ENCODE data around the gene EIF4G3.

EIF4G3 gene

GRCh38 chr1:21161842-21162241 is 14.9 kb downstream of the EIF4G3 start:
- no peaks in the 10 kb centered on the region for H3K27me3 ChIP-seq (ENCODE audit: control insufficient read depth, insufficient read depth, low read length)
- peaks cover 44% of the 10 kb centered on the region for H3K79me2 ChIP-seq
- no peaks in the 10 kb centered on the region for H3K36me3 ChIP-seq (ENCODE audit: control insufficient read depth, insufficient read depth, low read length)
- H3K27ac ChIP-seq = no peak overlapping the region
- no peaks in the 10 kb centered on the region for H3K4me1 ChIP-seq
- H3K4me2 ChIP-seq (ENCODE audit: low read length) = no peak overlapping the region
- no peak overlapping the region for H2AFZ ChIP-seq
- H3K4me3 ChIP-seq (ENCODE audit: low read depth, low read length) = no peak overlapping the region
- no peak overlapping the region for H3K9ac ChIP-seq
- no peaks in the 10 kb centered on the region for H3K9me3 ChIP-seq (ENCODE audit: control insufficient read depth, low read length)
- TF ChIP-seq, protein P1, sequence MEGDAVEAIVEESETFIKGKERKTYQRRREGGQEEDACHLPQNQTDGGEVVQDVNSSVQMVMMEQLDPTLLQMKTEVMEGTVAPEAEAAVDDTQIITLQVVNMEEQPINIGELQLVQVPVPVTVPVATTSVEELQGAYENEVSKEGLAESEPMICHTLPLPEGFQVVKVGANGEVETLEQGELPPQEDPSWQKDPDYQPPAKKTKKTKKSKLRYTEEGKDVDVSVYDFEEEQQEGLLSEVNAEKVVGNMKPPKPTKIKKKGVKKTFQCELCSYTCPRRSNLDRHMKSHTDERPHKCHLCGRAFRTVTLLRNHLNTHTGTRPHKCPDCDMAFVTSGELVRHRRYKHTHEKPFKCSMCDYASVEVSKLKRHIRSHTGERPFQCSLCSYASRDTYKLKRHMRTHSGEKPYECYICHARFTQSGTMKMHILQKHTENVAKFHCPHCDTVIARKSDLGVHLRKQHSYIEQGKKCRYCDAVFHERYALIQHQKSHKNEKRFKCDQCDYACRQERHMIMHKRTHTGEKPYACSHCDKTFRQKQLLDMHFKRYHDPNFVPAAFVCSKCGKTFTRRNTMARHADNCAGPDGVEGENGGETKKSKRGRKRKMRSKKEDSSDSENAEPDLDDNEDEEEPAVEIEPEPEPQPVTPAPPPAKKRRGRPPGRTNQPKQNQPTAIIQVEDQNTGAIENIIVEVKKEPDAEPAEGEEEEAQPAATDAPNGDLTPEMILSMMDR (IDR thresholded peaks at IDR 0.05) = no peak

- Histone ChIP-seq H3K9me3 (ENCODE audit: control insufficient read depth, low read length) (no peaks in the 10 kb centered on the region), H3K79me2 (peaks cover 39% of the 10 kb centered on the region), H3K27me3 (ENCODE audit: control insufficient read depth, insufficient read depth, low read length) (no peaks in the 10 kb centered on the region), H3K36me3 (ENCODE audit: control insufficient read depth, insufficient read depth, low read length) (no peaks in the 10 kb centered on the region), H2AFZ (no peak overlapping the region), H3K4me3 (ENCODE audit: low read depth, low read length) (no peak overlapping the region), H3K27ac (no peak overlapping the region), H3K4me1 (no peaks in the 10 kb centered on the region), H3K4me2 (ENCODE audit: low read length) (no peak overlapping the region), H3K9ac (no peak overlapping the region)
- TF ChIP-seq, protein P1 (IDR thresholded peaks at IDR 0.05) = no peak
These were observed 16.4 kb downstream of the EIF4G3 start for GRCh38 chr1:21160263-21160796.

DNA sequence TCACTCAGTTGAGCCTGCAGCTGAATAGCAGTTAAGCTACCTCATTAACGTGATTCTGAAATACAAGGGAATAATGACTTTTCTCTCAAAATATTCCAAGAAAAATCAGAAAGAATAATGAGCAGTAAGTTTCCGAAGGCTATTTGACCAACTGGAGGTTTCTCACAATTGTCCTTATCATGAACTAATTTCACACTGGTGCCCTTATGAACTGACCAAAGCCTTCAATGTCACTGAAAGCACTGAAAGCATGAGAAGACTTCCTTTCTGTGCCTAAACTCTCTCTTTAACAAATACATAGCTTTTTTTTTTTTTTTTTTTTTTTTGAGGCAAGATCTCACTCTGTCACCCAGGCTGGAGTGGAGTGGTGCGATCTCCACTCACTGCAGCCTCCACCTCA is 18.8 kb downstream of the EIF4G3 start:
- H2AFZ ChIP-seq = no peak overlapping the region
- H3K27me3 ChIP-seq (ENCODE audit: control insufficient read depth, insufficient read depth, low read length) = no peaks in the 10 kb centered on the region
- H3K9me3 ChIP-seq (ENCODE audit: control insufficient read depth, low read length) = no peaks in the 10 kb centered on the region
- no peak overlapping the region for H3K4me2 ChIP-seq (ENCODE audit: low read length)
- H3K36me3 ChIP-seq (ENCODE audit: control insufficient read depth, insufficient read depth, low read length) = no peaks in the 10 kb centered on the region
- no peak overlapping the region for H3K27ac ChIP-seq
- H3K4me3 ChIP-seq (ENCODE audit: low read depth, low read length) = no peak overlapping the region
- TF ChIP-seq, protein P1 (IDR thresholded peaks at IDR 0.05) = no peak
- peaks cover 33% of the 10 kb centered on the region for H3K79me2 ChIP-seq
- H3K4me1 ChIP-seq = no peaks in the 10 kb centered on the region
- H3K9ac ChIP-seq = no peak overlapping the region

DNA sequence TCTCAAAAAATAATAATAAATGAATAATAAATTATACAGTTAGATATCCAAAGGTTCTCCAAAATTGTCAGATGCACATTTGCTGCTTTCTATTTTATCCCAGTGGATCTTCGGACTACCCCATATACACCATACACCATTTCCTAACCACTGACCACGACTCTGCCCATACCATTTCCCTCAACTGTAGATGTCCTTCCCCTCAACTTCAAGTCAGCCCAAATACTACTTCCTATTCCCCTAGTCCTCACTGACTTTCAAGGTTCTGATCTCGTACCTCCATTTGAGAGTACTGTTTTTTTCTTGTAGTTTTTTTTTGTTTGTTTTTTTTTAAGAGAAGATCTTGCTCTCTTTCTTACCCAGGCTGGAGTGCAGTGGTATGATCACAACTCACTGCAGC is 19.6 kb downstream of the EIF4G3 start:
- H3K27me3 ChIP-seq (ENCODE audit: control insufficient read depth, insufficient read depth, low read length) = no peaks in the 10 kb centered on the region
- no peak overlapping the region for H2AFZ ChIP-seq
- H3K4me2 ChIP-seq (ENCODE audit: low read length) = no peak overlapping the region
- TF ChIP-seq, protein P1 (IDR thresholded peaks at IDR 0.05) = no peak
- no peak overlapping the region for H3K27ac ChIP-seq
- no peaks in the 10 kb centered on the region for H3K4me1 ChIP-seq
- no peak overlapping the region for H3K4me3 ChIP-seq (ENCODE audit: low read depth, low read length)
- no peaks in the 10 kb centered on the region for H3K9me3 ChIP-seq (ENCODE audit: control insufficient read depth, low read length)
- H3K79me2 ChIP-seq = peaks cover 30% of the 10 kb centered on the region
- no peak overlapping the region for H3K9ac ChIP-seq
- no peaks in the 10 kb centered on the region for H3K36me3 ChIP-seq (ENCODE audit: control insufficient read depth, insufficient read depth, low read length)

DNA sequence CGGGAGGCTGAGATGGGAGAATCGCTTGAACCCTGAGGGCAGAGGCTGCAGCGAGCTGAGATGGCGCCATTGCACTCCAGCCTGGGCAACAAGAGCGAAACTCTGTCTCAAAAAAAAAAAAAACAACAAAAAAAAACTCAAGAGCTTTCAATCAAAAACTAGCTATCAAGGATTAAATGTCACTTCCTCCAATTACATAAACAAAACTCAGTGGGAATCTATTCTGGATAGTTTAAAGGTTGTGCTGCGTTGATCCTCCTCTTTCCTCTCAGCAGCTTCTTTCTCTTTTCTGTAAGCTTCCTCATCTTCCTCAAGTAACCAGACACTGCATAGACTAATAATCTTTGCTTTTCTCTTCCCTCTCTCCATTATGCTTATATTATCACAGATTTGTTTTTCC is 20.7 kb downstream of the EIF4G3 start:
- H3K9ac ChIP-seq = no peak overlapping the region
- H3K4me2 ChIP-seq (ENCODE audit: low read length) = no peak overlapping the region
- H2AFZ ChIP-seq = no peak overlapping the region
- no peaks in the 10 kb centered on the region for H3K4me1 ChIP-seq
- no peaks in the 10 kb centered on the region for H3K9me3 ChIP-seq (ENCODE audit: control insufficient read depth, low read length)
- peaks cover 24% of the 10 kb centered on the region for H3K79me2 ChIP-seq
- H3K27me3 ChIP-seq (ENCODE audit: control insufficient read depth, insufficient read depth, low read length) = no peaks in the 10 kb centered on the region
- TF ChIP-seq, protein P1 (IDR thresholded peaks at IDR 0.05) = no peak
- H3K36me3 ChIP-seq (ENCODE audit: control insufficient read depth, insufficient read depth, low read length) = no peaks in the 10 kb centered on the region
- no peak overlapping the region for H3K4me3 ChIP-seq (ENCODE audit: low read depth, low read length)
- no peak overlapping the region for H3K27ac ChIP-seq
